Motor neuron (in vitro differentiated cells): ENCODE data around the gene PUS7L. TPM values are rescaled to one million over a fixed set of nuclear protein-coding genes. Genes with fewer than 3 reads are reported as not detected.
"Not testable (repeated sequence)": the region's sequence is repeated elsewhere in the genome, so short reads cannot be mapped to it uniquely, and the experiment has no call there.

Experiments
- ATAC-seq, 8 experiments: fragments of 200-7000 bp; cut with Tn5 transposase; replicated peaks in 6 of 8; 2 replicates each; pipeline ENCODE4 v1.8.0; 2021; ENCODE audit warnings: mild to moderate bottlenecking in 8 of 8, moderate library complexity in 8 of 8
- H3K27ac ChIP-seq, 2 donors: fragments of 250-450 bp; sonication (Bioruptor Pico); 2 replicates each; pipeline ENCODE4 v1.9.0; 2021; ENCODE audit warnings: antibody characterized with exemption in 2 of 2, mild to moderate bottlenecking in 2 of 2, moderate library complexity in 1 of 2
- H3K4me1 ChIP-seq, 2 donors: fragments of 250-450 bp; sonication (Bioruptor Pico); replicated peaks in 1 of 2; 2 replicates each; pipeline ENCODE4 v1.6.1; 2021; ENCODE audit warnings: antibody characterized with exemption in 2 of 2, mild to moderate bottlenecking in 2 of 2, moderate library complexity in 1 of 2
- H3K4me3 ChIP-seq, 5 donors: fragments of 250-450 bp; sonication (Bioruptor Pico); 2 replicates each; pipeline ENCODE4 v1.9.0; 2021; ENCODE audit warnings: antibody characterized with exemption in 5 of 5, mild to moderate bottlenecking in 5 of 5, moderate library complexity in 4 of 5
- WGBS, 10 experiments: fragments of 450-650 bp; shearing (Covaris generic); methylation state at CpG; one replicate each; pipeline ENCODE4 v1.0.0; 2022; 5-methylcytosine and 5-hydroxymethylcytosine counted together
- in situ Hi-C, 9 experiments: fragments of 400-800 bp; cut with MboI; loops; one replicate each; pipeline ENCODE4 v1.15.0; 2021; ENCODE audit warnings: low sequenced_read_pairs in 9 of 9, low pct_unique_long_range_greater_than_20kb in 2 of 9; ENCODE audit not compliant: unreplicated experiment in 9 of 9
- total RNA-seq, 8 experiments: library from RNA; unstranded; fragments of 300-600 nt; gene quantifications; 2 replicates each; pipeline versions ENCODE4 v1.2.3 to v1.2.4, GENCODE V29; 2022

Gene PUS7L
- total RNA-seq, 8 experiments from 2014 or later = 8.9 to 21.7 (median 13.4) TPM

DNA sequence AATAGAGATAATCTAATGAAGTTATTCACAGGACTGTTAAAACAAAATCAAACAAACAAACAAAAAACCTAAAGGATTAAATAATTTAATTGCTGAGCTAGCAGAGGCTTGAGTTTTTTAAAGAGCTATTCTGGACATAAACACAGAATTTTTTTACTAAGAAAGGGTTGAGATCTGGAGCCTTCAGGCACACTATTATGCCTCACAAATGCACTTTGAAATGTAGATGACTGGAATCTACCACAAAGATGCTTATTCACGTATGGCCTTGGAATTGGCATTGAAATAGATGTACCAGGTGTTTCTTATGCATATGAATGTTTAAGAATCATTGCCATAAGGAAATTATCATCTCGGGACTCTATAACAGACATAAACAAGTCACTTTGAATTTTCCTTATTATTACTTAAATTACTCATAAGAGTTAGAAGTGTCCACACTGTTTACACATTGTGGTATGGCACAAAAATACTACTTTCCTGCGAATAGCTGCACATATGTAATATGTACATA, 21.6 kb downstream of the PUS7L start:
- peaks cover 0 to 4% of the 10 kb centered on the region in 2 donors for H3K4me1 ChIP-seq
- WGBS, 10 experiments = 25 to 100% (median 58%) methylated on average over 1 to 3 of the region's 3 CpGs; no CpG with 5 or more reads in 1 of the 10 experiments
- peak in 2 of 8 experiments; percentile 15 to 59 for ATAC-seq
- H3K4me3 ChIP-seq = no peak overlapping the region
- H3K27ac ChIP-seq = no peak overlapping the region
- in situ Hi-C loops = no loop called here

DNA sequence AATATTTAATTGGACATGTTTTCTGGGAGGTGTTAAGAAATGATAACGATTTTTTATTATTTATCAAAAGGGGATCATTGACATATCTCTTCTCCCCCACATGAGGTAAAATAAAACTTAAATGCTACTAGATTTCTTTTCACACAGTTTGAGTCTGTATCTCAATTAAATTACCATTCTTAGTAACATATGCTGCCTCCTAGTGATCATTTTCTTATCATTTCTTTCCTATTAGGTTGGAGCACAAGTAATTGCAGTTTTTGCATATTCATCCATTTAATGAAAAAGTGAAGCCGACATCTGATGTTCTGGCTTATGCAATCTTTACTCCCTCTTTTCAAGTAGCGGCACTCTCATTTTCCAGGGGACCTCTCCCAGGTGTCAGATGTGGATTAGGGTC, 24.9 kb downstream of the PUS7L start:
- H3K4me1 ChIP-seq = peaks cover 0 to 4% of the 10 kb centered on the region in 2 donors
- H3K27ac ChIP-seq = no peak overlapping the region
- no peak for ATAC-seq
- H3K4me3 ChIP-seq = no peak overlapping the region
- in situ Hi-C loops = no loop called here
- 29 to 100% (median 84%) methylated on average over 1 to 3 of the region's 3 CpGs for WGBS, 10 experiments

DNA sequence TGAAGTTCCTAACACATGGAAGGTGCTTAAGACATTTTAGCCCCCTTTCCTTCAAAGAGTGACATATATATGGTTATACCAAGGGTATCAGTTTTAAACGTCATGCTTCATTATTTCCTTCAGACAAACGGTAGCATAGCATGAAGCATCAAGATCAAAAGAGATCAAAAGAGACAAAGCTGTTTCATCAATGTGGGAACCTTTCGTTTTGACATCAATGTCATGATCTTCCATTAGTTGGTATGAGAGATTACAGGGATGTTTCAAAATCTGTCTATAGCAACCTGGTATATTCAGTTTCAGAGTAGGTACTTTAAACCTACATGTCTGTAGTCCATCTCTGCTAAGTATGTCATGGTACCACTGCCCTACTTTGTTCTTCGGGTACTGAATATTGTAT, 28.3 kb downstream of the PUS7L start:
- no peak overlapping the region for H3K4me3 ChIP-seq
- no peak for ATAC-seq
- H3K27ac ChIP-seq = no peak overlapping the region
- WGBS, 10 experiments = 50 to 100% (median 80%) methylated on average over 1 to 4 of the region's 4 CpGs
- no peaks in the 10 kb centered on the region for H3K4me1 ChIP-seq
- in situ Hi-C loops = no loop called here

DNA sequence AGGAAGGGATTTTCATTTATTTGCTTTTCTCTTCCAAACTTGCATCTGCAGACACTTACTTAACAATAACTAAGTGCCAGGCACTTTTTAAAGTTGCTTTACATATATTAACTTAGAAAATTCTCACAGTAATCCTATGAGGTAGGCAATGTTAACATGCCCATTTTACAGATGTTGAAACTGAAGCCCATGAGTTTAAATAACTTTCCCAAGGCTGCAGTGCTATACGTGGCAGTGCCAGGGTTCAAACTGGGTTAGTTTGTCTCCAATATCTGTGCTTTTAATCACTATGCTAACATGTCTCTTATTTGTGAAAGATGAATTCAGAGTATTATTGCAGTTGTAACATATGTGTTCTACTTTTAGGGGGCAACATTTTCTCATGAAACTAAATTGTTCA, 29.9 kb downstream of the PUS7L start:
- in situ Hi-C loops = no loop called here
- no peaks in the 10 kb centered on the region for H3K4me1 ChIP-seq
- H3K4me3 ChIP-seq = no peak overlapping the region
- ATAC-seq = no peak
- 80 to 100% (median 100%) methylated on average over 1 of the region's 1 CpG; no CpG with 5 or more reads in 4 of the 10 experiments for WGBS, 10 experiments
- H3K27ac ChIP-seq = no peak overlapping the region

DNA sequence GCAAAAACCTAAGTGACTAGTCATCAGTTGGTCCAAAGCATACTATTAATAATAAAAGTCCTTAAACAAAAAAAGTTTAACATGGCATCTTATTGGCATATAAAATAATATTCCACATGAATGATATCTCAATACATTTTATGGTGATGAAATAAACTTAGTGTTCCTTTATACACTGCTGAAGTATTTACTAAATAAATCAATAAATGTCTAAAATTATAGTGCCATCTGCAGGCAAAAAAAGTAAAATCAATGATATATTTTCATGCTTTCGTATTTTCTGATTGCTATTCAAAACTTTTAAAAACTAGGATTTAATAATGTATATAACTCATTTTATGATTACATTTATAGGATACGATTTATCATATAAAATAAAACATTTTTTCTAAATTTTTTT, 30.5 kb downstream of the PUS7L start:
- 17 to 87% (median 71%) methylated on average over 1 to 2 of the region's 2 CpGs for WGBS, 10 experiments
- Histone ChIP-seq H3K4me1 (no peaks in the 10 kb centered on the region), H3K4me3 (no peak overlapping the region), H3K27ac (no peak overlapping the region)
- in situ Hi-C loops = no loop called here
- no peak for ATAC-seq

DNA sequence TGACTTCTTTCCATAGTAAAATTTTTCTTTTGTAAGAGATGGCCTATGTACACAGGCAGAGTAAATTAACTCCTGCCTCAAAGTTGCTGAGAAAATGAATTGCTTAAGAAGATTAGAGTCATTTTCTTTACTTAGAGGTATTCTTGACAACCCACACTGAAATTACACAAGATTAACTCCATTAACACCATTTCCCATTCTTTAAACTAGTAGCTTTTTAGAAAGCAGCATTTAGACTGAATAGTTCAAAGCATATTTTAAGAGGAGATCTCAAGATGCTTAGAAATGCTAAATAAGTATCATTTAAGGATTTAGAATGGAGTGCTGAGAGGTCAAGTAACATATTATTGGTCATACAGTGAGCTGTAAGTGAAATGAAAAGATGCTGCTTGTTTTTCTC, 35.5 kb downstream of the PUS7L start:
- in situ Hi-C loops = loop anchor here in 1 of 9 experiments (25.0 kb wide), 1 partner anchor 211 kb away; no protein-coding TSS in a partner anchor
- no peaks in the 10 kb centered on the region for H3K4me1 ChIP-seq
- H3K4me3 ChIP-seq = no peak overlapping the region
- ATAC-seq = no peak
- H3K27ac ChIP-seq = no peak overlapping the region

DNA sequence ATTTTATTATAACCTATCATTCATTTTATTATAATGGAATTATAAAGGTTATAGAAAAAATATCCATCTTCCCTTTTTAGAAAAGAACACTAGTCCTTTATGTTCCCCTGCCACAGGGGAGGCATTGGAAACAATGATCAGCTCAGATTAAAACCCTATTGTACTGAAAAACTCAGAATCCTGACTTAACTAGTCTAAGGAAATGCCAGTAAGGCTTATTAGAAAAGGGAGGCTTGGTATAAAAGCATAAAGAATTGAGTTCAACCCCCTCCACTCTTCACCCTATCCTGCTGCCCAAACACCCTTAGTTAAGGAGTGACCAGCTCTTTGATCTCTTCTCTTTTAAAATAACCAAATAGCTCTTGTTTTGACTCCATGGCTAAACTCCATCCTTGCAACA, 36.0 kb downstream of the PUS7L start:
- no peak for ATAC-seq
- Histone ChIP-seq H3K4me3 (no peak overlapping the region), H3K27ac (no peak overlapping the region), H3K4me1 (no peaks in the 10 kb centered on the region)
- in situ Hi-C loops = loop anchor here in 1 of 9 experiments (25.0 kb wide), 1 partner anchor 210 kb away; no protein-coding TSS in a partner anchor

DNA sequence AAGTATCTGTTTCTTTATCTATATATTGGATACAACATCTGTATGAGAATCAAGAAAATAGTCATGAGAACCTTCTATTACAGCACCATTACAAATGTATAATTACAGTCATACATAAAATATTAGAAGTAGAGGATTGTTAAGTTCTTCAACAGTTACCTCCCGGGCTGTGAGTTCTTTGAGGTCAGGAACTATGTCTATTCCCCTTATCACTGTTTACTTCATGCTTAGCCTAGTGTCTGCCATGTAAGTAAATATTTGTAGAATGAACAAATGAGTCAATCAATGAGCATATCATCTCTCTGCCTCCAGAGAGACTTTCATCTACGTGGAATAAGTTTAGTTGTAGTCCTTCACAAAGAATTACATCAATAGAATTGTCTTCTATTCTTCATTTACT, 47.2 kb downstream of the PUS7L start:
- Histone ChIP-seq H3K27ac (no peak overlapping the region), H3K4me3 (no peak overlapping the region), H3K4me1 (no peaks in the 10 kb centered on the region)
- 33 to 100% (median 62%) methylated on average over 1 to 2 of the region's 2 CpGs; no CpG with 5 or more reads in 2 of the 10 experiments for WGBS, 10 experiments
- in situ Hi-C loops = loop anchor here in 1 of 9 experiments (25.0 kb wide), 1 partner anchor 199 kb away; no protein-coding TSS in a partner anchor
- ATAC-seq = no peak

DNA sequence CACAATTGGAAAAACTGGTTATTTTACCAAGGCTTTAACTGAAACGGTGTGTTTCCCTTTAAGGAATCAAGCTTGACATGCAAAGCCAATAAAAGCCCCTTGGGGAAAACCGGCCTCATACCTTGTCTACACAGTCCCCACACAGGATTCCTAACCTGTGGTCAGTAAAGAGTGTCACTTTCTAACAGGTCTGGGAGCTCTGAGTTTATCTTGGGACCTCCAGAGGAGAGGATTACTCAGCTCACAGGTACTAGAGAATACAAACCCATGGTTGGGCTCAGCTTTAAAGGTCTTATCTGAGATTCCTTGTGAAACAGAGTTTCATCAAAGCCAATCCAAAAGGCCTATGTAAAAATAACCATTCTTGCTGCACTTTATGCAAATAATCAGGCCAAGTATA, 54.8 kb downstream of the PUS7L start:
- in situ Hi-C loops = loop anchor here in 1 of 9 experiments (25.0 kb wide), 1 partner anchor 191 kb away; no protein-coding TSS in a partner anchor
- H3K4me1 ChIP-seq, H3K4me3 ChIP-seq, H3K27ac ChIP-seq, ATAC-seq: not testable (repeated sequence)
- WGBS, 10 experiments = 0 to 78% (median 42%) methylated on average over 1 to 2 of the region's 2 CpGs; no CpG with 5 or more reads in 3 of the 10 experiments

DNA sequence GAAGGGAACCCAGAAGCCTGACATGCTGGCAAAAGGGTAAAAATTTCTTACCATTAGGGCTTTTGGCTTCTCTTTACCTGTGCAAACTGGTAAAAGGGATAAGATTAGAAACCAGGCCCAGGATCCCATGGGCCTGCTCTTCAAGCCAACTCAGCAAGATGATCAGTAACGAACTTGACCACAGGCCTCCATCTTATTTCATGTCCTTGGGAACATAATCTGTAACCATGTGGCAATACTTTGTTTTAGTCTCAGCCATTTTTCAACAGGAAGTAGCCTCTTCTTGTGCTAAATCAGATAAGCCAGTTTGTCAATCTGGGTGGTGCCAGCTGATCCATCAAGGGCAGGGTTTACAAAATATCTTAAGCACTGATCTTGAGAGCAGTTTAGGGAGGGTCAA, 57.4 kb downstream of the PUS7L start:
- H3K27ac ChIP-seq = not testable (repeated sequence)

DNA sequence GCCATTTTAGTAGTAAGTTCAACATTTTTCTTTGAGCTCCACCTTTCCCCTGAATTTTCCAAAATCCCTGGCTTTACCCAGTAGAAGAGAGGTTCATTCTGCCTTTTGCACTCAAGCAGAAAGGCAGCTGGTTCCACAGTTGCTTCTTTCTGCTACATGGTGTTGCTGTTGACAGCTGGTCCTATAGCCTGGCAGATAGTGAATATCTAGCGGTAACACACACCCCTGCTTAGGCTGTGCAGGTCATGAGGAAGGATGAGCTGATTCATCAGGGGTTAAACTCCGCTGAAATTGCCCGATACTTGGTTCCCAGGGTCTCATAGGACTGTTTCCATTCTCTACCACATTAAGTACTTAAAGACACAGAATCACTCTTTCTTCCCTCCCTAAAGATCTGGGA, 62.4 kb downstream of the PUS7L start:
- WGBS, 10 experiments = 40 to 100% (median 86%) methylated on average over 1 to 3 of the region's 3 CpGs; no CpG with 5 or more reads in 7 of the 10 experiments
- ATAC-seq = no peak
- in situ Hi-C loops = no loop called here
- H3K4me3 ChIP-seq = no peak overlapping the region
- H3K27ac ChIP-seq = no peak overlapping the region
- no peaks in the 10 kb centered on the region for H3K4me1 ChIP-seq

More for the DNA sequence above, 57.4 kb downstream of the PUS7L start:
- ATAC-seq, H3K4me3 ChIP-seq, H3K4me1 ChIP-seq: not testable (repeated sequence)
- 29 to 100% (median 88%) methylated on average over 1 of the region's 1 CpG; no CpG with 5 or more reads in 3 of the 10 experiments for WGBS, 10 experiments
- in situ Hi-C loops = loop anchor here in 1 of 9 experiments (25.0 kb wide), 1 partner anchor 189 kb away; no protein-coding TSS in a partner anchor

DNA sequence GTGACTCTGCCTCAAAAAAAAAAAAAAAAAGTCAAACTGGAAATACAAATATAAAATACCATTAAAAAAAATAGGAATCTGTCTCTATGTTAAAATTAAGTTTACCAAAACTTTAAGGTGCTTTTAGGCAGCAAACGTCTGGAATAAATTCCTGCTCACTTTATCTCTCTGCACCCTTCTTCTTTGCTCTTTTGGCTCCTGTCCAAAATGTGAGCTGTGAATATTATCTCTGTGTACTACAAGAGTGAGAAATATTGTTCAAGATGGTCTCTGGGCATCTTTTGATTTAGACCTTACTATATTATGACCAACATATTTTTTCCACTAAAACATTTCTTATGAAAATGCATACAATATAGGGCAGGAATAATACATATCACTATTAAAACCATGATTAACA, 63.7 kb downstream of the PUS7L start:
- Histone ChIP-seq H3K4me3 (no peak overlapping the region), H3K4me1 (no peaks in the 10 kb centered on the region), H3K27ac (no peak overlapping the region)
- 6 to 100% (median 85%) methylated on average over 1 of the region's 1 CpG; no CpG with 5 or more reads in 2 of the 10 experiments for WGBS, 10 experiments
- ATAC-seq = no peak
- in situ Hi-C loops = no loop called here

DNA sequence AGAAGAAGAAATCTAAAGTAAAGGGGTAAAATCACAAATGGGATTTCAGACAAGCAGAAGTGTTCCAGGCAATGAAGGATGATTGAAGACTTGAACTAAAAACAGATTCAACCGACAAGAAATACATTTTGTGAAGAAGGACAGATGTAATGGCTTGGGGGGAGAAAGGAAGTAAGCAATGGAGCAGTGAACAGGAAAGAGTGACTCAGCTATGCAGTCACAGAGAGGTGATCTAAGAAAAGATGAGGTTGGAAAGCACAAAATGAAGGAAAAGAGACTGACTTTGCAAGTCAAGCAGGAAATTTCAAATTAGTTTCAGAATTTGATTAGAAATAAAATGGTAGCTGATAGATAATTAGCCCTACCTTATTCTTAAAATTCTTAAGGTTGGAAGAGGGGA, 66.5 kb downstream of the PUS7L start:
- no peak overlapping the region for H3K4me3 ChIP-seq
- H3K4me1 ChIP-seq = no peaks in the 10 kb centered on the region
- no peak overlapping the region for H3K27ac ChIP-seq
- no peak for ATAC-seq
- WGBS, 10 experiments = 0 to 82% (median 64%) methylated on average over 1 of the region's 1 CpG; no CpG with 5 or more reads in 1 of the 10 experiments
- in situ Hi-C loops = no loop called here

DNA sequence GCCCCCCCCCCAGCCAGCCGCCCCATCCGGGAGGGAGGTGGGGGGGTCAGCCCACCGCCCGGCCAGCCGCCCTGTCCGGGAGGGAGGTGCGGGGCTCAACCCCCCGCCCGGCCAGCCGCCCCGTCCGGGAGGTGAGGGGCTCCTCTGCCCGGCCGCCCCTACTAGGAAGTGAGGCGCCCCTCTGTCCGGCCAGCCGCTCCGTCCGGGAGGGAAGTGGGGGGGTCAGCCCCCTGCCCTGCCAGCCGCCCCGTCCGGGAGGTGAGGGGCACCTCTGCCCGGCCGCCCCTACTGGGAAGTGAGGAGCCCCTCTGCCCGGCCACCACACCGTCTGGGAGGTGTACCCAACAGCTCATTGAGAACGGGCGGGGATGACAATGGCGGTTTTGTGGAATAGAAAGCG, 73.1 kb downstream of the PUS7L start:
- in situ Hi-C loops, H3K4me3 ChIP-seq, H3K27ac ChIP-seq, ATAC-seq, H3K4me1 ChIP-seq: not testable (repeated sequence)
- WGBS, 10 experiments = no CpG with 5 or more reads among the region's 30 CpGs
